HCT116 (cell line): ENCODE data around the gene C22orf39. TPM values are rescaled to one million over a fixed set of nuclear protein-coding genes. Genes with fewer than 3 reads are reported as not detected.

Source experiments
- ATAC-seq: fragments of 200-7000 bp; cut with Tn5 transposase; 2 replicates; pipeline ENCODE4 v1.9.1; 2020; ENCODE audit warnings: mild to moderate bottlenecking, moderate library complexity
- BruUV-seq: library from RNA; stranded (reverse); fragments of 400-500 nt; replicated peaks from 2 replicates; lab custom pipeline; 2021; lab: Mats Ljungman, UMichigan
- CTCF ChIA-PET: fragments of 300-600 bp; sonication (Branson Sonifier 250); formaldehyde crosslinking; loops from one replicate; lab custom pipeline; 2021; ENCODE audit warnings: antibody characterized with exemption; lab: Charles Lee
- POLR2A ChIA-PET: fragments of 300-600, 350-600 bp; sonication (Branson Sonifier 250); formaldehyde crosslinking; loops from one replicate; lab custom pipeline; 2021; ENCODE audit warnings: antibody characterized with exemption; lab: Charles Lee
- RAD21 ChIA-PET, 2 experiments: fragments of 300-600 bp; sonication (Branson Sonifier 250); formaldehyde crosslinking; loops; one replicate each; lab custom pipeline; 2023; ENCODE audit warnings: low total read pairs in 2 of 2; ENCODE audit not compliant: uncharacterized antibody in 2 of 2, unreplicated experiment in 2 of 2, low non-redundant PET in 1 of 2; lab: Charles Lee
- DNase-seq: peaks from one replicate; pipeline ENCODE4 v3.0.0-alpha.2; 2010; ENCODE audit warnings: low read depth, low spot score
- H2AFZ ChIP-seq: fragments of 200-600 bp; shearing (Covaris generic), sonication (generic); 2 replicates; pipeline ENCODE4 v1.6.1; 2017; ENCODE audit warnings: low read depth, mixed run types, mixed read lengths, antibody characterized with exemption, low read length; ENCODE audit not compliant: poor library complexity, severe bottlenecking
- H3K27ac ChIP-seq: 2 replicates; pipeline ENCODE4 v1.5.1; 2012; ENCODE audit warnings: low read depth, low read length
- H3K27me3 ChIP-seq: fragments of 200-600 bp; sonication (generic); 2 replicates; pipeline ENCODE4 v1.6.1; 2016; ENCODE audit warnings: mixed run types, low read length, mixed read lengths; ENCODE audit not compliant: insufficient read depth
- H3K36me3 ChIP-seq, 2 experiments: fragments of 200-500 bp in 1 of 2; fragments of 200-600 bp in 1 of 2; sonication (Bioruptor generic) in 1 of 2; sonication (generic) in 1 of 2; 2 replicates each; pipeline versions ENCODE4 v1.5.1 to v1.6.1; 2014 to 2016; ENCODE audit warnings: low read length in 2 of 2, inconsistent platforms in 1 of 2, mixed read lengths in 1 of 2, mixed run types in 1 of 2; ENCODE audit not compliant: insufficient read depth in 2 of 2, control insufficient read depth in 1 of 2
- H3K4me1 ChIP-seq, 2 experiments: fragments of 200-600 bp in 1 of 2; sonication (generic) in 1 of 2; 2 replicates each; pipeline versions ENCODE4 v1.5.1 to v1.6.1; 2012 to 2017; ENCODE audit warnings: low read length in 2 of 2, inconsistent platforms in 1 of 2, mild to moderate bottlenecking in 1 of 2, mixed read lengths in 1 of 2, mixed run types in 1 of 2, moderate library complexity in 1 of 2; ENCODE audit not compliant: insufficient read depth in 2 of 2, control insufficient read depth in 1 of 2
- H3K4me2 ChIP-seq: fragments of 200-600 bp; sonication (generic); 2 replicates; pipeline ENCODE4 v1.6.1; 2017; ENCODE audit warnings: mixed run types, low read length, mixed read lengths
- H3K4me3 ChIP-seq, 2 experiments: fragments of 200-600 bp in 1 of 2; sonication (generic) in 1 of 2; replicated peaks in 1 of 2; 2 replicates each; pipeline ENCODE4 v1.5.1; 2011 to 2016; ENCODE audit warnings: low read length in 2 of 2, control low read depth in 1 of 2, low read depth in 1 of 2, mild to moderate bottlenecking in 1 of 2, mixed read lengths in 1 of 2, mixed run types in 1 of 2
- H3K79me2 ChIP-seq: fragments of 200-600 bp; sonication (generic); 2 replicates; pipeline ENCODE4 v1.6.1; 2017; ENCODE audit warnings: mild to moderate bottlenecking, mixed run types, low read length, moderate library complexity, mixed read lengths; ENCODE audit not compliant: insufficient read depth
- H3K9ac ChIP-seq: fragments of 200-600 bp; sonication (generic); 2 replicates; pipeline ENCODE4 v1.6.1; 2016; ENCODE audit warnings: low read length, mixed read lengths
- H3K9me2 ChIP-seq: fragments of 200-600 bp; sonication (generic), shearing (Covaris generic); 2 replicates; pipeline ENCODE4 v1.6.1; 2017; ENCODE audit warnings: mixed run types, mild to moderate bottlenecking, moderate library complexity; ENCODE audit not compliant: insufficient read depth
- H3K9me3 ChIP-seq, 2 experiments: fragments of 200-500 bp in 1 of 2; fragments of 200-600 bp in 1 of 2; sonication (Bioruptor generic) in 1 of 2; sonication (generic) in 1 of 2; 2 replicates each; pipeline ENCODE4 v1.6.1; 2014 to 2017; ENCODE audit warnings: low read length in 2 of 2, mixed read lengths in 2 of 2, inconsistent platforms in 1 of 2, low read depth in 1 of 2, mild to moderate bottlenecking in 1 of 2, mixed run types in 1 of 2, moderate library complexity in 1 of 2; ENCODE audit not compliant: control insufficient read depth in 1 of 2, insufficient read depth in 1 of 2
- H4K20me1 ChIP-seq: fragments of 200-600 bp; sonication (generic), shearing (Covaris generic); 2 replicates; pipeline ENCODE4 v1.6.1; 2017; ENCODE audit warnings: mixed run types, mild to moderate bottlenecking, moderate library complexity; ENCODE audit not compliant: insufficient read depth
- CTCF ChIP-seq, 3 experiments: fragments of 200-600 bp in 1 of 3; sonication (generic) in 1 of 3; IDR thresholded peaks in 2 of 3; conservative IDR thresholded peaks in 1 of 3; 2 replicates each; pipeline ENCODE4 v1.5.1; 2012 to 2017; ENCODE audit warnings: low read depth in 2 of 3, low read length in 2 of 3, antibody characterized with exemption in 1 of 3, borderline replicate concordance in 1 of 3, control low read depth in 1 of 3, mild to moderate bottlenecking in 1 of 3, mixed read lengths in 1 of 3, mixed run types in 1 of 3, moderate library complexity in 1 of 3; ENCODE audit not compliant: insufficient read depth in 1 of 3
- EZH2 ChIP-seq: fragments of 200-600 bp; sonication (generic); IDR thresholded peaks from 2 replicates; pipeline ENCODE4 v1.6.1; 2017; ENCODE audit warnings: antibody characterized with exemption, mixed run types
- POLR2AphosphoS5 ChIP-seq: IDR thresholded peaks from 2 replicates; pipeline ENCODE4 v1.6.1; 2011; ENCODE audit warnings: mild to moderate bottlenecking, low read depth, low read length, moderate library complexity
- RAD21 ChIP-seq: IDR thresholded peaks from 2 replicates; pipeline ENCODE4 v1.6.1; 2012; ENCODE audit warnings: low read depth, mild to moderate bottlenecking
- SP1 ChIP-seq: IDR thresholded peaks from 2 replicates; pipeline ENCODE4 v1.6.1; 2012; ENCODE audit warnings: low read depth
- YY1 ChIP-seq: IDR thresholded peaks from 2 replicates; pipeline ENCODE4 v1.6.1; 2011; ENCODE audit warnings: low read length, low read depth, moderate library complexity, mild to moderate bottlenecking; ENCODE audit not compliant: insufficient replicate concordance; ENCODE audit errors: extremely low read depth
- ZBTB33 ChIP-seq: IDR thresholded peaks from 2 replicates; pipeline ENCODE4 v1.6.1; 2011; ENCODE audit warnings: mild to moderate bottlenecking, low read length, moderate library complexity; ENCODE audit not compliant: insufficient replicate concordance; ENCODE audit errors: extremely low read depth
- intact Hi-C: fragments of 100-400 bp; cut with micrococcal nuclease; formaldehyde crosslinking; loops from 2 replicates; pipeline ENCODE4 v1.10.0; 2022
- total RNA-seq: library from RNA; stranded (reverse); gene quantifications from one replicate; pipeline ENCODE4 v1.2.1, GENCODE V29; 2021; ENCODE audit not compliant: unreplicated experiment

C22orf39 gene
- total RNA-seq, 1 experiment from 2014 or later = 17.7 TPM

GRCh38 chr22:19431649-19432132, 15.8 kb downstream of the C22orf39 start, which contains the start of gene HIRA (continued):
- TF ChIP-seq SP1 (peak; percentile 32; the same call in 1 of the 2 replicates), POLR2AphosphoS5 (no peak), ZBTB33 (no peak), YY1 (peak; percentile 59), RAD21 (no peak)

- peaks cover 7 to 11% of the 10 kb centered on the region in 2 experiments; a peak in 3 of 4 replicates for H3K36me3 ChIP-seq
- TF ChIP-seq CTCF (IDR thresholded peaks at IDR 0.05 in 2 of 3, conservative IDR thresholded peaks at IDR 0.05 in 1 of 3; ENCODE audit: borderline replicate concordance in 1 of 3, insufficient read depth in 1 of 3, low read depth in 2 of 3, low read length in 2 of 3) = peak in 2 of 3 experiments; percentile 14 to 31; a peak in 2 of 6 replicates
- no peak for TF ChIP-seq EZH2
- ChIA-PET CTCF (no interaction called here), RAD21 (no interaction called here), POLR2A (interaction anchor here (1.1 kb wide), 2 partner anchors 12 to 252 kb away, joined by 3 to 4 read pairs; partner anchors contain the start of gene SLC25A1)
- H3K4me2 ChIP-seq = peak overlapping the region; percentile 88
- no peaks in the 10 kb centered on the region for H3K9me2 ChIP-seq
- ATAC-seq (peak; percentile 4; the same call in 1 of the 2 replicates), DNase-seq (no peak)
- no TSS peak for BruUV-seq
- peak overlapping the region; percentile 89 for H3K9ac ChIP-seq
- no peaks in the 10 kb centered on the region for H4K20me1 ChIP-seq
- H3K4me3 ChIP-seq = peak overlapping the region; percentile 92 to 94
- H3K79me2 ChIP-seq = peaks cover 75% of the 10 kb centered on the region
- H3K27me3 ChIP-seq = no peaks in the 10 kb centered on the region
- no peak overlapping the region for H2AFZ ChIP-seq
- peak overlapping the region; percentile 98 for H3K27ac ChIP-seq
- H3K9me3 ChIP-seq = no peaks in the 10 kb centered on the region
- peaks cover 16 to 17% of the 10 kb centered on the region in 2 experiments for H3K4me1 ChIP-seq
- intact Hi-C loops = loop anchor here (2.0 kb wide), 1 partner anchor 252 kb away; the partner anchor contains the start of gene SLC25A1
These were observed 16.5 kb downstream of the C22orf39 start for GRCh38 chr22:19430890-19431541.
